Measurements from ENCODE around the gene ASCL2. TPM values are rescaled to one million over a fixed set of nuclear protein-coding genes. Genes with fewer than 3 reads are reported as not detected.

ASCL2 gene
- total RNA-seq, 1 experiment from 2014 or later = 0.35 TPM

- Histone ChIP-seq H3K4ac (ENCODE audit: low read depth, low read length) (no peak overlapping the region), H3K23me2 (ENCODE audit: insufficient read length, low read depth, low read length, poor library complexity, severe bottlenecking) (no peaks in the 10 kb centered on the region), H4K5ac (ENCODE audit: insufficient read length, low read depth, low read length) (no peak overlapping the region), H2BK5ac (ENCODE audit: insufficient read length, low read length) (no peak overlapping the region), H2AK5ac (ENCODE audit: insufficient read length, low read length) (no peak overlapping the region), H4K91ac (ENCODE audit: insufficient read length, low read depth, low read length) (no peak overlapping the region), H2BK120ac (ENCODE audit: low read depth, low read length, poor library complexity, severe bottlenecking) (no peak overlapping the region), H4K20me1 (ENCODE audit: control insufficient read depth, insufficient read depth, insufficient read length) (no peaks in the 10 kb centered on the region), H3K9ac (ENCODE audit: extremely low read depth, insufficient read length, low read length) (no peak overlapping the region), H3K4me1 (ENCODE audit: insufficient read depth, low read length) (no peaks in the 10 kb centered on the region), H3K79me1 (ENCODE audit: insufficient read depth, low read depth, low read length, poor library complexity, severe bottlenecking) (no peaks in the 10 kb centered on the region), H3K27me3 (ENCODE audit: insufficient read depth, low read length) (no peaks in the 10 kb centered on the region), H2BK12ac (ENCODE audit: insufficient read length, low read depth, low read length) (no peak overlapping the region), H3K56ac (ENCODE audit: insufficient read length, low read depth, low read length) (no peak overlapping the region), H3K79me2 (ENCODE audit: insufficient read depth, low read length) (no peaks in the 10 kb centered on the region), H3K27ac (ENCODE audit: insufficient read length, low read depth, low read length) (no peak overlapping the region), H2AFZ (ENCODE audit: low read length) (no peak overlapping the region), H3K9me3 (ENCODE audit: control insufficient read depth, low read depth, low read length) (no peaks in the 10 kb centered on the region), H3K14ac (ENCODE audit: insufficient read depth, low read length) (no peak overlapping the region; the same call in 1 of the 2 replicates), H3T11ph (ENCODE audit: low read length) (no peak overlapping the region), H4K8ac (replicated peaks; ENCODE audit: insufficient read length, low read depth, low read length) (no peak overlapping the region), H3K4me2 (ENCODE audit: insufficient read depth, insufficient read length, low read length) (no peak overlapping the region), H2BK20ac (ENCODE audit: low read depth, low read length, poor library complexity, severe bottlenecking) (no peak overlapping the region), H2BK15ac (ENCODE audit: low read depth, low read length) (no peak overlapping the region), H3K23ac (ENCODE audit: insufficient read length, low read depth, low read length) (no peak overlapping the region), H3K18ac (ENCODE audit: insufficient read length, low read depth, low read length) (no peak overlapping the region)
- WGBS (ENCODE audit: extremely low coverage, insufficient read length, low lambda C conversion rate) = no CpG with 5 or more reads among the region's 21 CpGs
- DNase-seq = no peak
- H3K27ac Mint-ChIP-seq = no peak overlapping the region
- no peaks in the 10 kb centered on the region; a peak in 1 of 5 replicates for H3K9me3 Mint-ChIP-seq
- TF ChIP-seq, protein P1, sequence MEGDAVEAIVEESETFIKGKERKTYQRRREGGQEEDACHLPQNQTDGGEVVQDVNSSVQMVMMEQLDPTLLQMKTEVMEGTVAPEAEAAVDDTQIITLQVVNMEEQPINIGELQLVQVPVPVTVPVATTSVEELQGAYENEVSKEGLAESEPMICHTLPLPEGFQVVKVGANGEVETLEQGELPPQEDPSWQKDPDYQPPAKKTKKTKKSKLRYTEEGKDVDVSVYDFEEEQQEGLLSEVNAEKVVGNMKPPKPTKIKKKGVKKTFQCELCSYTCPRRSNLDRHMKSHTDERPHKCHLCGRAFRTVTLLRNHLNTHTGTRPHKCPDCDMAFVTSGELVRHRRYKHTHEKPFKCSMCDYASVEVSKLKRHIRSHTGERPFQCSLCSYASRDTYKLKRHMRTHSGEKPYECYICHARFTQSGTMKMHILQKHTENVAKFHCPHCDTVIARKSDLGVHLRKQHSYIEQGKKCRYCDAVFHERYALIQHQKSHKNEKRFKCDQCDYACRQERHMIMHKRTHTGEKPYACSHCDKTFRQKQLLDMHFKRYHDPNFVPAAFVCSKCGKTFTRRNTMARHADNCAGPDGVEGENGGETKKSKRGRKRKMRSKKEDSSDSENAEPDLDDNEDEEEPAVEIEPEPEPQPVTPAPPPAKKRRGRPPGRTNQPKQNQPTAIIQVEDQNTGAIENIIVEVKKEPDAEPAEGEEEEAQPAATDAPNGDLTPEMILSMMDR (conservative IDR thresholded peaks at IDR 0.05) = no peak
- H3K4me1 Mint-ChIP-seq = no peaks in the 10 kb centered on the region
- H3K36me3 Mint-ChIP-seq (ENCODE audit: insufficient read depth in 1 of 3, low read depth in 3 of 3) = no peaks in the 10 kb centered on the region
- H3K4me3 Mint-ChIP-seq = no peak overlapping the region
- H3K27me3 Mint-ChIP-seq (ENCODE audit: low read depth) = peaks cover 1% of the 10 kb centered on the region; the same call in 1 of the 2 replicates
These were observed 41.2 kb upstream of the ASCL2 start for GRCh38 chr11:2311353-2312133.

Measured in H9 (cell line).